Measurements from ENCODE around the gene EDN2.

DNA sequence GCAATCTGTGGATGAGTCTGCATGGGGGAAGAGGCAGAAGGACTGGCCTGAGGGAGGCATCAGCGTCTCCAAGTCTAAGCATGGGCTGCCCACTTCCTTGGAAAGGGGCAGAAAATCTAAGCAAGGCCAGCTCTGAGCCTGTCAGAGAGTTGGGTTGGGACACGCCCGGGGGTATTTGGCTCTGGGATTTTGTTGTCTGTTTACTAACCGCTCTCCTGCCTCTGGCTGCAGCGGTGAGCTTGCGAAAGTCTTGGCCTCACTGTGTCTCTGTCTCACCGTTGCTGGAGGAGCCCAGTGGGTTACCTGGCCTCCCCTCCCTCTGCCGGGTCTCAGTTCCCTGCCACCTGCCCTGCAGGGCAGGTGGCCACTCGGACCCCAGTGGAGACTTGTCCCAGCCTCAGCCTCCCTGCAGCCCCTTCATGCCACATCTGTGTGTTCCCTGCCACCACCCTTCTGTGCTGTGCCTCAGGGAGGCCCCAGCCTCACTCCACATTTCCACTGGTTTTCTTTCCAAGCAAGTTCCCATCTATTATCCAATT, 33.7 kb downstream of the EDN2 start:
- TF ChIP-seq, protein P1, sequence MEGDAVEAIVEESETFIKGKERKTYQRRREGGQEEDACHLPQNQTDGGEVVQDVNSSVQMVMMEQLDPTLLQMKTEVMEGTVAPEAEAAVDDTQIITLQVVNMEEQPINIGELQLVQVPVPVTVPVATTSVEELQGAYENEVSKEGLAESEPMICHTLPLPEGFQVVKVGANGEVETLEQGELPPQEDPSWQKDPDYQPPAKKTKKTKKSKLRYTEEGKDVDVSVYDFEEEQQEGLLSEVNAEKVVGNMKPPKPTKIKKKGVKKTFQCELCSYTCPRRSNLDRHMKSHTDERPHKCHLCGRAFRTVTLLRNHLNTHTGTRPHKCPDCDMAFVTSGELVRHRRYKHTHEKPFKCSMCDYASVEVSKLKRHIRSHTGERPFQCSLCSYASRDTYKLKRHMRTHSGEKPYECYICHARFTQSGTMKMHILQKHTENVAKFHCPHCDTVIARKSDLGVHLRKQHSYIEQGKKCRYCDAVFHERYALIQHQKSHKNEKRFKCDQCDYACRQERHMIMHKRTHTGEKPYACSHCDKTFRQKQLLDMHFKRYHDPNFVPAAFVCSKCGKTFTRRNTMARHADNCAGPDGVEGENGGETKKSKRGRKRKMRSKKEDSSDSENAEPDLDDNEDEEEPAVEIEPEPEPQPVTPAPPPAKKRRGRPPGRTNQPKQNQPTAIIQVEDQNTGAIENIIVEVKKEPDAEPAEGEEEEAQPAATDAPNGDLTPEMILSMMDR (IDR thresholded peaks at IDR 0.05; ENCODE audit: poor library complexity, severe bottlenecking): no peak
- TF ChIP-seq RAD21 (conservative IDR thresholded peaks at IDR 0.05): no peak
- no peak for TF ChIP-seq EZH2 (IDR thresholded peaks at IDR 0.05; ENCODE audit: borderline replicate concordance, insufficient read depth, low read length, poor library complexity, severe bottlenecking)
- no peak for TF ChIP-seq TAF1 (IDR thresholded peaks at IDR 0.05; ENCODE audit: low read depth)
- TF ChIP-seq POLR2AphosphoS5 (IDR thresholded peaks at IDR 0.05): no peak
- no peak for TF ChIP-seq EP300 (conservative IDR thresholded peaks at IDR 0.05; ENCODE audit: poor library complexity, severe bottlenecking)
- TF ChIP-seq SMC3 (conservative IDR thresholded peaks at IDR 0.05; ENCODE audit: poor library complexity): no peak
